Glutamatergic neuron (in vitro differentiated cells): ENCODE data around the gene FBXW8. TPM values are rescaled to one million over a fixed set of nuclear protein-coding genes. Genes with fewer than 3 reads are reported as not detected.
A peak's percentile ranks its signal among the peaks of the same experiment; 100 is the strongest.

Source experiments
- DNase-seq: peaks from one replicate; pipeline ENCODE4 v3.0.0; 2022
- H3K27ac Mint-ChIP-seq: one replicate; pipeline ENCODE4 v1.8.0; 2020; ENCODE audit warnings: mild to moderate bottlenecking, mixed read lengths, inconsistent platforms; ENCODE audit not compliant: unreplicated experiment
- H3K27me3 Mint-ChIP-seq: one replicate; pipeline ENCODE4 v1.8.0; 2020; ENCODE audit warnings: mild to moderate bottlenecking, moderate library complexity, mixed read lengths, inconsistent platforms; ENCODE audit not compliant: unreplicated experiment
- H3K36me3 Mint-ChIP-seq: one replicate; pipeline ENCODE4 v1.8.0; 2020; ENCODE audit warnings: mild to moderate bottlenecking, mixed read lengths, inconsistent platforms; ENCODE audit not compliant: unreplicated experiment
- H3K4me1 Mint-ChIP-seq: one replicate; pipeline ENCODE4 v1.8.0; 2020; ENCODE audit warnings: mild to moderate bottlenecking, low read depth, mixed read lengths, inconsistent platforms; ENCODE audit not compliant: unreplicated experiment
- H3K4me3 Mint-ChIP-seq: one replicate; pipeline ENCODE4 v1.8.0; 2020; ENCODE audit warnings: mild to moderate bottlenecking, mixed read lengths, inconsistent platforms; ENCODE audit not compliant: unreplicated experiment
- H3K9me3 Mint-ChIP-seq: one replicate; pipeline ENCODE4 v1.8.0; 2020; ENCODE audit warnings: mild to moderate bottlenecking, moderate library complexity, mixed read lengths, inconsistent platforms; ENCODE audit not compliant: unreplicated experiment
- total RNA-seq: library from RNA; stranded (reverse); fragmentation: NEBNext Ultra II Directional; extraction: Animal tissue kit (Norgen Biotek cat#: 25700); gene quantifications from one replicate; pipeline ENCODE4 v1.2.1, GENCODE V29; 2021; ENCODE audit not compliant: unreplicated experiment
- TF ChIP-seq, protein P1 (sequence below): fragments of 200-600 bp; sonication (generic); IDR thresholded peaks from one replicate; pipeline ENCODE4 v1.5.0; 2021; ENCODE audit not compliant: partially characterized antibody, unreplicated experiment

Gene FBXW8
- total RNA-seq, 1 donor from 2014 or later = 16.2 TPM

DNA sequence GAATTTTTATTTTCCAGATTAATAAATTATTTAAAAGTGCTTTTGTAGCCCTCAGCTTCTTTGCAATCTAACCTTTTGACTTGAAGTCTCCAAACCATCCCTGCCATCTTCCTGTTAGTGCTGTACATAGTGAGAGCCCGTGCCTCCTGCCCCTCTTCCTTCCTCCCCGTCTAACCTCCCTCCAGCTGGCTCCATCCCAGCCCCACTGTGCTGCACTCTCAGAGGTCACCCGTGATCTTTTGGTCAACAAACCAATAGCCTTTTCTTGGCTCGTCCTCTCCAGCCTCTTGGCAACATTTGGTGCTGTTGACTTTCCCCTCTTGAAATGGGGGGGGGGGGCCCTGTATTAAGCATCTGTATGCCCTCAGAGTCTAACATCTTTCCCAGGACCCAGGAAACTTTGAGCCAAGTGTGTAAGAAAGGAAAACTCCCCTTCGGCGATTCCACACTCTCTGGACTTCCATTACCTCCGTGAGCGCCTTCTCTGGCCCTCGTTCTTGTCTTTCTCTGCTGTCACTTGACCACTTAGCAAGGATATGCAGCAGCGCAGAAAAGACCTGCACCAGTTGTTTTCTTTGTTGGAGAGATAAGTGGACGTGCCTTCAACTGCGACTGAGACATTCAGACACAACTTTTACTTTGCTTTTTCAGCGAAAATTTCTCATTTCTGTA is 44.1 kb downstream of the FBXW8 start:
- peaks cover 1% of the 10 kb centered on the region for H3K9me3 Mint-ChIP-seq
- H3K27ac Mint-ChIP-seq = no peak overlapping the region
- H3K4me1 Mint-ChIP-seq = peaks cover 27% of the 10 kb centered on the region
- no peak for DNase-seq
- no peaks in the 10 kb centered on the region for H3K27me3 Mint-ChIP-seq
- no peak overlapping the region for H3K4me3 Mint-ChIP-seq
- no peaks in the 10 kb centered on the region for H3K36me3 Mint-ChIP-seq
- TF ChIP-seq, protein P1, sequence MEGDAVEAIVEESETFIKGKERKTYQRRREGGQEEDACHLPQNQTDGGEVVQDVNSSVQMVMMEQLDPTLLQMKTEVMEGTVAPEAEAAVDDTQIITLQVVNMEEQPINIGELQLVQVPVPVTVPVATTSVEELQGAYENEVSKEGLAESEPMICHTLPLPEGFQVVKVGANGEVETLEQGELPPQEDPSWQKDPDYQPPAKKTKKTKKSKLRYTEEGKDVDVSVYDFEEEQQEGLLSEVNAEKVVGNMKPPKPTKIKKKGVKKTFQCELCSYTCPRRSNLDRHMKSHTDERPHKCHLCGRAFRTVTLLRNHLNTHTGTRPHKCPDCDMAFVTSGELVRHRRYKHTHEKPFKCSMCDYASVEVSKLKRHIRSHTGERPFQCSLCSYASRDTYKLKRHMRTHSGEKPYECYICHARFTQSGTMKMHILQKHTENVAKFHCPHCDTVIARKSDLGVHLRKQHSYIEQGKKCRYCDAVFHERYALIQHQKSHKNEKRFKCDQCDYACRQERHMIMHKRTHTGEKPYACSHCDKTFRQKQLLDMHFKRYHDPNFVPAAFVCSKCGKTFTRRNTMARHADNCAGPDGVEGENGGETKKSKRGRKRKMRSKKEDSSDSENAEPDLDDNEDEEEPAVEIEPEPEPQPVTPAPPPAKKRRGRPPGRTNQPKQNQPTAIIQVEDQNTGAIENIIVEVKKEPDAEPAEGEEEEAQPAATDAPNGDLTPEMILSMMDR = no peak

DNA sequence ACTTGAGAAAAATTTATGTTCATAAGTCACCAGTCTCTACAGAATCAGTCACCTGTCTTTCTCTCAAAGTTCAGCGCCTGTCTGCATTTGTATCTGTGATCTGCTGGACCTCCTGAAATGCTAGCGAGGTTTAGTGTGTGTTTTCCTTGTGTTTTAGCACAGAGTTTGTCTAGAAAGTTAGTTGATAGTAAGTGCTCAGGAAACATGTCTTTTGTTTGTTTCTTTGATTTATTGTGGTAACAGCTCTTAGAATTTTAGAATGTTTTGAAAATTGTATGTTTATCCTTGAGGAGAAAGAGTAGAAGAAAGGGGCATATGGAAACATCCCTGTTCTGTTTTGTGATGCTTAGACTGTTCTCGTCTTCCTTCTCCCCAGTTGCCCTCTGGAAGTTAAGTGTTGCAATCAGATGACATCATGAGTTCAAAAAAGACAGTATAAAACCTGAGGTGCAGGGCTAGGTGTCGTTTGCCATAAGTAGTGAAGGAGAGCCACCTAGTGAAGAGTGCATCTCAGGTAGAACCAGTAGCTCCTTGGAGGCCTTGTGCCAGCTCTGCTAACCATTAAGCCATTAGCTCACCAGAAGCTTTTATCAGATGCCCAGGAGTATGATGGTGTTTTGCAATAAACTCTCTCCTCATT is 44.8 kb downstream of the FBXW8 start:
- Mint-ChIP-seq H3K27me3 (no peaks in the 10 kb centered on the region), H3K9me3 (peaks cover 1% of the 10 kb centered on the region), H3K4me1 (peaks cover 32% of the 10 kb centered on the region), H3K36me3 (no peaks in the 10 kb centered on the region), H3K27ac (no peak overlapping the region), H3K4me3 (no peak overlapping the region)
- TF ChIP-seq, protein P1 = no peak
- no peak for DNase-seq

DNA sequence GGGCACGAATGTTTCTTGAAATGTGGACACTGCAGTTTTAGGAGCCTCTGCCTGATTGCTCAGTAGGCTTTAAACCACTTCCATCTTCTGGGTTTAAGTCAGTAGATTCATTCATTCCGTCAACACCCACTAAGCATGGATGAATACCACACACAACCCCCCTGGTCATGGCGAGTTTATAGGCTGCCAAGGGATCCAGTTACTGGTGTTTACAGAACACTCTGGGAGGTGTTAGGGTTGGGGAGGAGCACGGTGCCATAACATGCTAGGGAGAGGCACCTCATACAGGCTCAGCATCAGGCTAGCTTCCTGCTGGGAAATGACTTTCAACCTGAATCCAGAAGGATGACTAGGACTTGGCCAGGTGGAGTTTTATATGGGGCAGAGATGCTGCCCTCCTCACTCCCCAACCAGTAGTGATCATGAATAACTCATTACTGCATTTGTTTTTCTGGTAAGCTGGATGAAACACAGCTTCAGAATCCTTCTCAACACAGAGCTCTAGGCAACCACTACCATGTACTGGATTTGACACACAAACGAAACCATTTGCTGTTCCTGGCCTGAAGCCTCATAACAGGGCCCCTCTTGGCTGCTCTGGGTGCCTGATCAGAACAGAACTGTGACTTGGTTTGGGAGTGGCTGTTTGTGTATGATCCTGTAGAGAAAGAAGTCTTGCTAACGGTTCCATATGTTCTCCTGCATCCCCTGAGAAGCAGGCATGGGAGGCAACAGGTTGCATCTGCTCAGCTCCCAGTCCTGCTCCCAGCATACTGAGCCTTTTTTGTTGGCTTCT is 47.9 kb downstream of the FBXW8 start:
- H3K36me3 Mint-ChIP-seq = no peaks in the 10 kb centered on the region
- no peaks in the 10 kb centered on the region for H3K27me3 Mint-ChIP-seq
- TF ChIP-seq, protein P1 = no peak
- no peak for DNase-seq
- H3K4me1 Mint-ChIP-seq = peaks cover 40% of the 10 kb centered on the region
- peak overlapping the region; percentile 64 for H3K27ac Mint-ChIP-seq
- H3K4me3 Mint-ChIP-seq = no peak overlapping the region
- H3K9me3 Mint-ChIP-seq = no peaks in the 10 kb centered on the region

DNA sequence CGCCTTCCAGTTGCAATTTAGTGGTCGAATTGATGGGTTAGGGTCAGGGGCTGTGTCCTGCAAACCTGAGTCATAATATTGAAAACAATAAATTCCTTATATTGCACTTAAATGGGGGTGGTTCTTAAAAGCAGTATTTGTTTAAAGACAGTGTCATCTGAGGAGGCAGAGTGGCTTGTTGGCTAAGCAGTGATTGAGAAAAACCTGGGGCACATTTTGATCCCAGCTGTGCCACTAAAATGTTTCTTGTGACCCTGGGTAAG is 48.4 kb downstream of the FBXW8 start:
- Mint-ChIP-seq H3K27ac (peak overlapping the region; percentile 64), H3K9me3 (peaks cover 2% of the 10 kb centered on the region), H3K4me1 (peaks cover 45% of the 10 kb centered on the region), H3K4me3 (no peak overlapping the region), H3K36me3 (no peaks in the 10 kb centered on the region), H3K27me3 (peaks cover 3% of the 10 kb centered on the region)
- TF ChIP-seq, protein P1 = no peak
- no peak for DNase-seq
